BJ (cell line): ENCODE results near the gene ZSCAN32. TPM values are rescaled to one million over a fixed set of nuclear protein-coding genes. Genes with fewer than 3 reads are reported as not detected.

Experiments used
- CTCF ChIA-PET: fragments of 350-600 bp; formaldehyde crosslinking; extraction: SDS; loops from one replicate; lab custom pipeline; 2021; ENCODE audit warnings: antibody characterized with exemption, inconsistent platforms; lab: Yijun Ruan, JAX
- POLR2A ChIA-PET: fragments of 300-600 bp; sonication (Branson Sonifier 250); formaldehyde crosslinking; extraction: SDS; loops from one replicate; lab custom pipeline; 2021; ENCODE audit warnings: antibody characterized with exemption; lab: Charles Lee
- DNase-seq: peaks from one replicate; pipeline ENCODE4 v3.0.0-alpha.2; 2011; ENCODE audit warnings: low read depth
- H3K27me3 ChIP-seq: 2 replicates; pipeline ENCODE4 v1.6.0; 2011; ENCODE audit warnings: low read length; ENCODE audit not compliant: control insufficient read depth, insufficient read depth
- H3K36me3 ChIP-seq: 2 replicates; pipeline ENCODE4 v1.5.1; 2011; ENCODE audit warnings: low read length; ENCODE audit not compliant: control insufficient read depth, insufficient read depth
- H3K4me3 ChIP-seq: 2 replicates; pipeline ENCODE4 v1.5.1; 2011; ENCODE audit warnings: low read depth, mild to moderate bottlenecking, control low read depth, low read length
- polyA plus RNA-seq: library from polyadenylated mRNA; depleted of rRNA; stranded (reverse); fragments of >200 nt; gene quantifications from 2 replicates; pipeline ENCODE4 v1.2.3, GENCODE V29; 2011
- TF ChIP-seq, protein P1 (sequence below): IDR thresholded peaks from 2 replicates; pipeline ENCODE4 v1.5.1; 2011; ENCODE audit warnings: low read depth, mild to moderate bottlenecking, control low read depth, inconsistent platforms, low read length, moderate library complexity; ENCODE audit not compliant: insufficient read depth

ZSCAN32 gene
- polyA plus RNA-seq, 1 experiment = 13.8 TPM

DNA sequence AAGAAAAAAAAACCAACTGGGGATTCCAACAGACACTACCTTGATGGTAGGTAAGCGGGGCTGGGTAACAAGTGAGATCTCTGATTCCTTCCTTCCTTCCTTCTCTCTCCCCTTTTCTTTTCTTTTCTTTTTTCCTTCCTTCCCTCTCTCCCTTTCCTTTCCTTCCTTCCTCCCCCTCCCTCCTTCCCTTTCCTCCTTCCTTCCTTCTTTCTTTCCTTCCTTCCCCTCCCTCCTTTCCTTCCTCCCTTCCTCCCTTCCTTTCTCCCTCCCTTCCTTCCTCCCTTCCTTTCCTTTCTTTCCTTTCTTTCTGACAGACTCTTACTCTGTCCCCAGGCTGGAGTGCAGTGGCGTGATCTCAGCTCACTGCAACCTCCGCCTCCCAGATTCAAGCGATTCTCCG lies 25.1 kb downstream of the ZSCAN32 start:
- no peak for DNase-seq
- TF ChIP-seq, protein P1, sequence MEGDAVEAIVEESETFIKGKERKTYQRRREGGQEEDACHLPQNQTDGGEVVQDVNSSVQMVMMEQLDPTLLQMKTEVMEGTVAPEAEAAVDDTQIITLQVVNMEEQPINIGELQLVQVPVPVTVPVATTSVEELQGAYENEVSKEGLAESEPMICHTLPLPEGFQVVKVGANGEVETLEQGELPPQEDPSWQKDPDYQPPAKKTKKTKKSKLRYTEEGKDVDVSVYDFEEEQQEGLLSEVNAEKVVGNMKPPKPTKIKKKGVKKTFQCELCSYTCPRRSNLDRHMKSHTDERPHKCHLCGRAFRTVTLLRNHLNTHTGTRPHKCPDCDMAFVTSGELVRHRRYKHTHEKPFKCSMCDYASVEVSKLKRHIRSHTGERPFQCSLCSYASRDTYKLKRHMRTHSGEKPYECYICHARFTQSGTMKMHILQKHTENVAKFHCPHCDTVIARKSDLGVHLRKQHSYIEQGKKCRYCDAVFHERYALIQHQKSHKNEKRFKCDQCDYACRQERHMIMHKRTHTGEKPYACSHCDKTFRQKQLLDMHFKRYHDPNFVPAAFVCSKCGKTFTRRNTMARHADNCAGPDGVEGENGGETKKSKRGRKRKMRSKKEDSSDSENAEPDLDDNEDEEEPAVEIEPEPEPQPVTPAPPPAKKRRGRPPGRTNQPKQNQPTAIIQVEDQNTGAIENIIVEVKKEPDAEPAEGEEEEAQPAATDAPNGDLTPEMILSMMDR = no peak
- no peaks in the 10 kb centered on the region for H3K27me3 ChIP-seq
- ChIA-PET CTCF (no interaction called here), POLR2A (no interaction called here)
- H3K36me3 ChIP-seq = no peaks in the 10 kb centered on the region
- no peak overlapping the region for H3K4me3 ChIP-seq

DNA sequence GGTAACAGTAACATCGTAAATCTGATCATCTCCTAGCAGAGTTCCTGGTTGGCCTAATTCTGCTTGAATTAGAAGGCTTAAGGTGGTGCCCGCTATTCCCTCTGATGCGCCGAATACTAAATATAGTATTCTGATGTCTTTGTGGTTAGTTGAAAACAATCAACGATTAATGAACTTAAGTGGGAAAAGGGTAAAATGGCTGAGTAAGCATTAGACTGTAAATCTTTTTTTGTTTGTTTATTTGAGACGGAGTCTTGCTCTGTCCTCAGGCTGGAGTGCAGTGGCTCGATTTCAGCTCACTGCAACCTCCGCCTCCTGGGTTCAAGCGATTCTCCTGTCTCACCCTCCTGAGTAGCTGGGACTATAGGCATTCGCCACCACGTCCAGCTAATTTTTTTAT lies 31.7 kb downstream of the ZSCAN32 start:
- no peak overlapping the region for H3K4me3 ChIP-seq
- ChIA-PET POLR2A (no interaction called here), CTCF (no interaction called here)
- no peaks in the 10 kb centered on the region for H3K36me3 ChIP-seq
- no peak for DNase-seq
- TF ChIP-seq, protein P1 = no peak
- H3K27me3 ChIP-seq = no peaks in the 10 kb centered on the region

DNA sequence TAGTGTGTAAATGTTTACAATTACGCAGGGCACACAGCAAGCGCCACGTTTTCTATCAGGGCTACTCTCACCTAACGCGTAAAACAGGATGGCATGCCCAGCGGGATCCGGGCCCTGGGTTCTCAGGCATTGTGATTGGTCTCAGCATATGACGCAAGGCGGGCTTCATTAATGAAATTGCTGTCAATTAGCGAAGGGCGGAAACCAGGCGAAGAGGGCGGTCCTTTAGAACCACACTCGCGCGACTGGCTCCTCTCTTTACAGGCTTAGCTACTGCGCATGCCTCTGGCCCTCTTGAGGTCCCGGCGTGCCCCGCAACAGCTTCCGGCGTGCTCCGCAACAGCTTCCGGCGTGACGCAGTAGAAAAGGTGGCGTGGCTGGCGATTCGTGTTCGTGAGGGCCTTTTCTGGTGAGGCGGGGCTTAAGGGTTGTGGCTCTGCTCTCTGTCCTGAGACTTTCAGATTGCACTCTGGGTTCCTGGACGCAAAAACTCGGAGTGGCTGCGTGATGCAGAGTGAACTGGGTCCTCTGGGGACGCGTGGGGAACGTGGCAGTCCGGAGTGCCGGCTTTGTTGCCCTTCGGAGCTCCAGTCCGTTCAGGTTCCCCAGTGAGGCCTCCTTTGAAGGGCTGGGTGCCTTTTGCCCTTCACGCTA lies 35.9 kb downstream of the ZSCAN32 start:
- TF ChIP-seq, protein P1 = no peak
- CTCF ChIA-PET = interaction anchor here (1.5 kb wide), 1 partner anchor 10 kb away, joined by 4 read pairs; no protein-coding TSS in a partner anchor
- peak; percentile 84 for DNase-seq
- H3K4me3 ChIP-seq = peak overlapping the region; percentile 61
- POLR2A ChIA-PET = interaction anchor here (1.3 kb wide), 1 partner anchor 35 kb away, joined by 3 read pairs; no protein-coding TSS in a partner anchor
- H3K36me3 ChIP-seq = no peaks in the 10 kb centered on the region
- H3K27me3 ChIP-seq = no peaks in the 10 kb centered on the region

DNA sequence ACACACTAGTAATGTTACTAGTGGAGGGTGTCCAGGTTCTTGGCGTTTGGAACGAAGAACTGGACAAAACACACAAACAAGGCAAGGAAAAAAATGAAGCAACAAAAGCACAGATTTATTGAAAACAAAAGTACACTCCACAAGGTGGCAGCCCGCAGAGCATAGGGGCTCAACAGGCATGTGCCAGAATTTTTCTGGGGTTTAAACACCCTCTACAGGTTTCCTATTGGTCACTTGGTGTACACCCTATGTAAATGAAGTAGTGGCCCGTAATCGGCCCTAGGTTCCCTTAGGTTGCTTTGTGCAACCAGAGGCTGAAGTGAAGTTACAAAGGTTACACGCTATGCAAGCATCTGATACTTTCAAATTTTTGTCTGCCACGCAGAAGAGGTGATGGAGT lies 37.0 kb downstream of the ZSCAN32 start:
- ChIA-PET POLR2A (no interaction called here), CTCF (no interaction called here)
- no peaks in the 10 kb centered on the region for H3K27me3 ChIP-seq
- TF ChIP-seq, protein P1 = no peak
- H3K4me3 ChIP-seq = no peak overlapping the region
- DNase-seq = no peak
- H3K36me3 ChIP-seq = no peaks in the 10 kb centered on the region

DNA sequence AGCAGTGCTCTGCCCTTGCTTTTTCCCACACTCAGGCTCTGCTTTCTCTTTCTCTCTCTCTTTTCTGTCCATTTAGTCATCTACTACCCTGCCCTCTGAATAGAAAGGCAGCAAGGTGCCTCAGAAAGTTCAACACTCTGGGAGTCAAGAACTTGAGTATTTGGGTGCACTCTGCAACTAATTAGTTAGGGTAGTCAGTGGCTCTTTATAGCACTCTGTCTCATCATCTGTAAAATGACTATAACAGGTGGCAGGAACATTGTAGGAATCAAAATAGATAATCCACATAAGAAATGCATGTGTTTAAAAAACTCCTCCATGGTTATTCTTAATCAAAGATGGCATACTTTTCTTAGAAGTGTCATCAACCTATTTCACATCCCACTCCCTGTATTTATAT lies 37.9 kb downstream of the ZSCAN32 start:
- Histone ChIP-seq H3K36me3 (no peaks in the 10 kb centered on the region), H3K27me3 (no peaks in the 10 kb centered on the region), H3K4me3 (no peak overlapping the region)
- DNase-seq = no peak
- TF ChIP-seq, protein P1 = no peak
- ChIA-PET CTCF (no interaction called here), POLR2A (no interaction called here)
